ENCODE results near the gene MIOX.

DNA sequence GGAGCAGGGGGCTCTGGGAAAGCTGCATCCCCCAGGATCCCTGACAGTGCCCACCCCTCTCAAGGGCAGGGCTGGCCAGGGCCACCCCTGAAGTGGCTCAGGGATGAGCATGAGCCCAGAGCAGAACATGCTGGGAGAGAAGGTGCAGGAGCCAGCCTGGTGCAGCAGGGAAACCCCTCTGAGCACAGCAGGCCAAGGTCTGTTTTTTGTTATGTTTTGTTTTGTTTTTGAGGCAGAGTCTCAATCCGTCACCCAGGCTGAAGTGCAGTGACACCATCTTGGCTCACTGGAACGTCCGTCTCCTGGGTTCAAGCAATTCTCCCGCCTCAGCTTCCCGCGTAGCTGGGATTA lies 11.0 kb upstream of the MIOX start:
- TF ChIP-seq, protein P1, sequence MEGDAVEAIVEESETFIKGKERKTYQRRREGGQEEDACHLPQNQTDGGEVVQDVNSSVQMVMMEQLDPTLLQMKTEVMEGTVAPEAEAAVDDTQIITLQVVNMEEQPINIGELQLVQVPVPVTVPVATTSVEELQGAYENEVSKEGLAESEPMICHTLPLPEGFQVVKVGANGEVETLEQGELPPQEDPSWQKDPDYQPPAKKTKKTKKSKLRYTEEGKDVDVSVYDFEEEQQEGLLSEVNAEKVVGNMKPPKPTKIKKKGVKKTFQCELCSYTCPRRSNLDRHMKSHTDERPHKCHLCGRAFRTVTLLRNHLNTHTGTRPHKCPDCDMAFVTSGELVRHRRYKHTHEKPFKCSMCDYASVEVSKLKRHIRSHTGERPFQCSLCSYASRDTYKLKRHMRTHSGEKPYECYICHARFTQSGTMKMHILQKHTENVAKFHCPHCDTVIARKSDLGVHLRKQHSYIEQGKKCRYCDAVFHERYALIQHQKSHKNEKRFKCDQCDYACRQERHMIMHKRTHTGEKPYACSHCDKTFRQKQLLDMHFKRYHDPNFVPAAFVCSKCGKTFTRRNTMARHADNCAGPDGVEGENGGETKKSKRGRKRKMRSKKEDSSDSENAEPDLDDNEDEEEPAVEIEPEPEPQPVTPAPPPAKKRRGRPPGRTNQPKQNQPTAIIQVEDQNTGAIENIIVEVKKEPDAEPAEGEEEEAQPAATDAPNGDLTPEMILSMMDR (IDR thresholded peaks at IDR 0.05), result no peak
- TF ChIP-seq POLR2A (IDR thresholded peaks at IDR 0.05), result no peak
